Measurements from ENCODE around the gene EHBP1L1.
"Not testable (repeated sequence)": the region's sequence is repeated elsewhere in the genome, so short reads cannot be mapped to it uniquely, and the experiment has no call there.

GRCh38 chr11:65564879-65565559 is 10.8 kb upstream of the EHBP1L1 start:
- TF ChIP-seq CTCF (IDR thresholded peaks at IDR 0.05); ZFX (IDR thresholded peaks at IDR 0.05; ENCODE audit: borderline replicate concordance): not testable (repeated sequence)
